ENCODE results near the gene WNT9A. TPM values are rescaled to one million over a fixed set of nuclear protein-coding genes. Genes with fewer than 3 reads are reported as not detected.

Gene WNT9A
- total RNA-seq, 1 donor from 2014 or later = 10.2 TPM

GRCh38 chr1:227869279-227869842, 78.4 kb downstream of the WNT9A start:
- H3K4me1 ChIP-seq = no peaks in the 10 kb centered on the region
- no peak for TF ChIP-seq CTCF (IDR thresholded peaks at IDR 0.05)
- no peaks in the 10 kb centered on the region for H3K9me3 ChIP-seq
- H3K27ac ChIP-seq = no peak overlapping the region
- intact Hi-C loops (cut with DNase I) = no loop called here
- DNase-seq (no peak), ATAC-seq (peak; percentile 15)
- no peak overlapping the region for H3K4me3 ChIP-seq
- no peaks in the 10 kb centered on the region for H3K36me3 ChIP-seq
- no peaks in the 10 kb centered on the region for H3K27me3 ChIP-seq

Small RNA genes within 50 kb of the gene (microRNA-seq; reads per million reads assigned to microRNA genes)
- gene MIR5008 (ENCODE audit: borderline microRNAs expressed) = not detected

Other genes starting within 250 kb of the WNT9A start
- gene JMJD4, start 212.6 kb downstream of the WNT9A start, total RNA-seq = 15.1 TPM
- 27.7 TPM for gene SNAP47, start 212.5 kb downstream of the WNT9A start, total RNA-seq
- not detected for gene PRSS38, start 132.3 kb downstream of the WNT9A start, total RNA-seq
- gene WNT3A, start 59.1 kb upstream of the WNT9A start, total RNA-seq = 10.1 TPM
- gene ARF1, start 134.8 kb upstream of the WNT9A start, total RNA-seq = 397 TPM
- gene C1orf35, start 155.4 kb upstream of the WNT9A start, total RNA-seq = 12.5 TPM
- gene MRPL55, start 161.4 kb upstream of the WNT9A start, total RNA-seq = 39.9 TPM
- gene GUK1, start 192.3 kb upstream of the WNT9A start, total RNA-seq = 203 TPM
- 6.9 TPM for gene GJC2, start 202.0 kb upstream of the WNT9A start, total RNA-seq
- 13.0 TPM for gene IBA57, start 217.9 kb upstream of the WNT9A start, total RNA-seq